HL-60 (cell line): ENCODE data around the gene BCAN.

Experiments
- DNase-seq, 2 experiments: peaks; one replicate each; pipeline ENCODE4 v3.0.0-alpha.2; 2010 to 2020; ENCODE audit warnings: low read depth in 1 of 2, low spot score in 1 of 2
- H3K27ac ChIP-seq: fragments of 250-450 bp; sonication (Bioruptor Pico); replicated peaks from 2 replicates; pipeline ENCODE4 v1.5.1; 2020; ENCODE audit warnings: mild to moderate bottlenecking, moderate library complexity
- H3K27me3 ChIP-seq: fragments of 250-450 bp; sonication (Bioruptor Pico); 2 replicates; pipeline ENCODE4 v1.5.1; 2021; ENCODE audit warnings: mild to moderate bottlenecking, moderate library complexity; ENCODE audit not compliant: insufficient read depth, poor library complexity, severe bottlenecking
- H3K4me3 ChIP-seq: replicated peaks from 2 replicates; pipeline ENCODE4 v1.5.1; 2011; ENCODE audit warnings: mild to moderate bottlenecking, control low read depth, low read length; ENCODE audit not compliant: insufficient read depth
- GABPA ChIP-seq: IDR thresholded peaks from 2 replicates; pipeline ENCODE4 v1.6.1; 2012; ENCODE audit warnings: low read depth
- TF ChIP-seq, protein P1 (sequence below): IDR thresholded peaks from 2 replicates; pipeline ENCODE4 v1.6.1; 2012; ENCODE audit warnings: low read depth; ENCODE audit not compliant: insufficient replicate concordance

BCAN gene

DNA sequence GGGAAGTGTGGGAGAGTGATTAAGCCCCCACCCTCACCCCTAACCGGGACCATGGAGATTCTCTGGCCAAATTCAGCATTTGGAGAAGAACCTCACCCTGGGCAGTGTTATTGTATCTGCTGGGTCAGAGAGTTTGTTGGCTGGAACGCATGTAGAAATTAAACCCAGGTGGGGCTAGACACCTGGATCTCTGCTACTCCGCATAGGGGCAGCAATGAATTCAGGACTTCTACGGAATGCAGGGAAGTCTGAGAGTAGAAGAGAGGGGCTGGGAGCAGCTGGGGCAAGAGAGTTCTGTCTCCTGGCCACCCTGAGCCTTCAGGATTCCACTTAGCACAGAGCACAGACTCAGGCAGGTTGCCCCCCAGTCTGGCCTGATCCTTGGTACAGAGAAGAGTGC, 67.1 kb downstream of the BCAN start:
- TF ChIP-seq, protein P1, sequence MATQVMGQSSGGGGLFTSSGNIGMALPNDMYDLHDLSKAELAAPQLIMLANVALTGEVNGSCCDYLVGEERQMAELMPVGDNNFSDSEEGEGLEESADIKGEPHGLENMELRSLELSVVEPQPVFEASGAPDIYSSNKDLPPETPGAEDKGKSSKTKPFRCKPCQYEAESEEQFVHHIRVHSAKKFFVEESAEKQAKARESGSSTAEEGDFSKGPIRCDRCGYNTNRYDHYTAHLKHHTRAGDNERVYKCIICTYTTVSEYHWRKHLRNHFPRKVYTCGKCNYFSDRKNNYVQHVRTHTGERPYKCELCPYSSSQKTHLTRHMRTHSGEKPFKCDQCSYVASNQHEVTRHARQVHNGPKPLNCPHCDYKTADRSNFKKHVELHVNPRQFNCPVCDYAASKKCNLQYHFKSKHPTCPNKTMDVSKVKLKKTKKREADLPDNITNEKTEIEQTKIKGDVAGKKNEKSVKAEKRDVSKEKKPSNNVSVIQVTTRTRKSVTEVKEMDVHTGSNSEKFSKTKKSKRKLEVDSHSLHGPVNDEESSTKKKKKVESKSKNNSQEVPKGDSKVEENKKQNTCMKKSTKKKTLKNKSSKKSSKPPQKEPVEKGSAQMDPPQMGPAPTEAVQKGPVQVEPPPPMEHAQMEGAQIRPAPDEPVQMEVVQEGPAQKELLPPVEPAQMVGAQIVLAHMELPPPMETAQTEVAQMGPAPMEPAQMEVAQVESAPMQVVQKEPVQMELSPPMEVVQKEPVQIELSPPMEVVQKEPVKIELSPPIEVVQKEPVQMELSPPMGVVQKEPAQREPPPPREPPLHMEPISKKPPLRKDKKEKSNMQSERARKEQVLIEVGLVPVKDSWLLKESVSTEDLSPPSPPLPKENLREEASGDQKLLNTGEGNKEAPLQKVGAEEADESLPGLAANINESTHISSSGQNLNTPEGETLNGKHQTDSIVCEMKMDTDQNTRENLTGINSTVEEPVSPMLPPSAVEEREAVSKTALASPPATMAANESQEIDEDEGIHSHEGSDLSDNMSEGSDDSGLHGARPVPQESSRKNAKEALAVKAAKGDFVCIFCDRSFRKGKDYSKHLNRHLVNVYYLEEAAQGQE, result no peak
- no peak for TF ChIP-seq GABPA
- H3K4me3 ChIP-seq, result no peak overlapping the region

More for the DNA sequence above, 67.1 kb downstream of the BCAN start:
- Histone ChIP-seq H3K27ac (no peak overlapping the region), H3K27me3 (peaks cover 35% of the 10 kb centered on the region)
- DNase-seq, result no peak
